Urinary bladder (tissue), 4 donors: Measurements from ENCODE around the gene RNF141. TPM values are rescaled to one million over a fixed set of nuclear protein-coding genes. Genes with fewer than 3 reads are reported as not detected.
A peak's percentile ranks its signal among the peaks of the same experiment; 100 is the strongest.

Experiments used
- DNase-seq: peaks from one replicate; pipeline ENCODE4 v3.0.0-alpha.2; 2015; ENCODE audit errors: extremely low spot score
- H3K27ac ChIP-seq: one replicate; pipeline ENCODE4 v1.5.1; 2013; ENCODE audit warnings: low read depth, mild to moderate bottlenecking, moderate library complexity
- H3K36me3 ChIP-seq: one replicate; pipeline ENCODE4 v1.6.1; 2013; ENCODE audit warnings: mild to moderate bottlenecking, moderate library complexity; ENCODE audit not compliant: insufficient read depth
- H3K4me1 ChIP-seq: one replicate; pipeline ENCODE4 v1.6.1; 2013; ENCODE audit warnings: mild to moderate bottlenecking, moderate library complexity; ENCODE audit not compliant: insufficient read depth
- H3K4me3 ChIP-seq: one replicate; pipeline ENCODE4 v1.5.1; 2013; ENCODE audit warnings: low read depth, low read length
- WGBS: extraction: QIAGEN DNeasy Blood & Tissue Kit; methylation state at CpG from one replicate; pipeline ENCODE4 v1.1.7; 2013; 5-methylcytosine and 5-hydroxymethylcytosine counted together
- polyA plus RNA-seq: library from polyadenylated mRNA; stranded (reverse); fragments of 200-250 nt; gene quantifications from one replicate; pipeline ENCODE4 v1.2.3, GENCODE V29; 2013
- total RNA-seq: library from RNA; depleted of rRNA; stranded (reverse); fragments of >200 nt; gene quantifications from one replicate; pipeline ENCODE4 v1.2.3, GENCODE V29; 2014
- donor health status: healthy with polysubstance abuse.
- donor health status: healthy.

RNF141 gene
- total and polyA plus RNA-seq, 2 donors = 16.4 to 52.0 TPM

DNA sequence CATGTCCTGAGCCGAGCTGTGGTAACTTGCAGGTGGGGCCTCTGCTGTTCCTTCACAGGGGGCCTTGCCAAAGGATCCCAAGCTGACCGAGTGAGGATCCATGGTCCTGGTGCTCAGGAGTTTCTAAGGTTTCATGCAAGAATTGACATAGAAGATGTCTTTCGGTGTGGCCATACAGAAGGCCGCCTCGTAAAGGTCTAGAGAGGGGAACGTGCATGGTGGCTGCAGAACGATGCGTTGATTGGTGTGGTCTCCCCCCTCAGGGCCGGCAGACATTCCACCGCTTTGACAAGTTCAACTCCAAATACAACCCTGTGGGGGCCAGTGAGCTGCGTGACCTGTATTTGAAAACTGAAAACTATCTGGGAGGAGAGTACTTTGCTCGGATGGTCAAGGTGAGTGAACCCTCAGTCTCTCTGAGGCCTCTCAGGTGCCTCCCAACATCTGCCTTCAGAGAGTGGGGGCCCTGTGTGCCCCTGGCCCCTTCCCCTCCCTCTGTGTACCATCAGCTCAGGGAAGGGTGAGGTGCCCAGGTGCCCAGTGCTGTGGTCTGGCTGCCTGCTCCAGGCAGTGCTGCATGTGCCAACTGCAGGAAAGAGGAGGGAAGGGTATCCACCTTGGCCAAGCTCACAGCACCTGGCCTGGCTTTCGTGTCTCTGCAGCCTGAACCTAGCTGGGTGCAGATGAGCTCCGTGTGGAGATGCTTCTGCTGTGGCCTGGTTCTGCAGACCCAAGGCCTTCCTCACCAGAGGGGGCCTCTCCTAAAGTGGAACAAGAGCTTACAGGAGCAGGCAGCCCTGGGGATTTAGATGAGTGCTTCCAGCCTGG lies 46.1 kb downstream of the RNF141 start:
- Histone ChIP-seq H3K4me3 (no peak overlapping the region), H3K36me3 (no peaks in the 10 kb centered on the region), H3K27ac (no peak overlapping the region), H3K4me1 (no peaks in the 10 kb centered on the region)
- no peak for DNase-seq
- 94% methylated on average over 14 of the region's 14 CpGs for WGBS

DNA sequence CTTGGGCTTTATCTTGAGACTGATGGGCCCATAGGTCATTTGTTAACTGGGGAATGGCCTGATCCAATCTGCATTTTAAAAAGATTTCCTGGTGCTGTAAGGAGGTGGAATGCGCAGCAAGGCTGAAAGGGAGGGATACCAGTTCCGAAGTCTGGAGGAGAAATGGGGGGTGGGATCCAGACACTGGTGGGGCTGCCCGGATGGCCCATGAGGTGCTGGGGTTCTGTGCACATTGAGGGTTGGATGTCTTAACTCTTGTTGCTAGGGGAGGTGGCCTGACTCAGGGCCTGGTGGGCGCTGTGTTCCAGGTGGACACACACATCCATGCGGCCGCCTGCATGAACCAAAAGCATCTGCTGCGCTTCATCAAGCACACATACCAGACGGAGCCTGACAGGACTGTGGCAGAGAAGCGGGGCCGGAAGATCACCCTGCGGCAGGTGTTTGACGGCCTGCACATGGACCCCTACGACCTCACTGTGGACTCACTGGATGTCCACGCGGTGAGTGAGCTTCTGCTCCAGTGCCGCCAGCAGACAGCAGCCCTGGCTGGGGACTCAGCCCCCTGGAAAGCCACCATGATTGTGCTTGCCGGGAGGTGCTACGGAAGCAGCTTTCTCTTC lies 47.8 kb downstream of the RNF141 start:
- H3K36me3 ChIP-seq = no peaks in the 10 kb centered on the region
- WGBS = 94% methylated on average over 18 of the region's 18 CpGs
- no peak for DNase-seq

DNA sequence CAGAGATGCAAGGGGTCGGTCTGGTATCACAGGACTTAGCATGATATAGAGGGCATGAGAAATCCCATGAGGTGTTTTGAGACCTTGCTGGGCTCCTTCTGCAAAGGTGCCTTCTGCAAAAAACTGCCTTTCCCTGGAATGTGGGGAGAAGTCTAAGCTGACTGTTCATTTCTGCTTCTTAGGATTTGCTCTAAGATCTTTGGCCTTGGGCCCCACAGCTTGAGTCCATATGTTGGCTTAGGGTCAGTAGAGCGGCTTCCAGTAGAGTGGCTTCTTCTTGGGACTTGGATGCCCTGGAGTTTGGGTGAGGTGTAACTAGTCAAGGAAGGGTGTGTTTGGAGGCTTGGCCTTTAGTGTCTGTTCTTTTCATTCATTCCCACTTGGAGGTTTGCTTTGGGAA lies 48.9 kb downstream of the RNF141 start:
- Histone ChIP-seq H3K36me3 (no peaks in the 10 kb centered on the region), H3K4me3 (no peak overlapping the region), H3K4me1 (no peaks in the 10 kb centered on the region), H3K27ac (no peak overlapping the region)
- DNase-seq = no peak
- WGBS = 99% methylated on average over 2 of the region's 2 CpGs

More for the DNA sequence above, 47.8 kb downstream of the RNF141 start:
- Histone ChIP-seq H3K27ac (no peak overlapping the region), H3K4me3 (no peak overlapping the region), H3K4me1 (no peaks in the 10 kb centered on the region)

DNA sequence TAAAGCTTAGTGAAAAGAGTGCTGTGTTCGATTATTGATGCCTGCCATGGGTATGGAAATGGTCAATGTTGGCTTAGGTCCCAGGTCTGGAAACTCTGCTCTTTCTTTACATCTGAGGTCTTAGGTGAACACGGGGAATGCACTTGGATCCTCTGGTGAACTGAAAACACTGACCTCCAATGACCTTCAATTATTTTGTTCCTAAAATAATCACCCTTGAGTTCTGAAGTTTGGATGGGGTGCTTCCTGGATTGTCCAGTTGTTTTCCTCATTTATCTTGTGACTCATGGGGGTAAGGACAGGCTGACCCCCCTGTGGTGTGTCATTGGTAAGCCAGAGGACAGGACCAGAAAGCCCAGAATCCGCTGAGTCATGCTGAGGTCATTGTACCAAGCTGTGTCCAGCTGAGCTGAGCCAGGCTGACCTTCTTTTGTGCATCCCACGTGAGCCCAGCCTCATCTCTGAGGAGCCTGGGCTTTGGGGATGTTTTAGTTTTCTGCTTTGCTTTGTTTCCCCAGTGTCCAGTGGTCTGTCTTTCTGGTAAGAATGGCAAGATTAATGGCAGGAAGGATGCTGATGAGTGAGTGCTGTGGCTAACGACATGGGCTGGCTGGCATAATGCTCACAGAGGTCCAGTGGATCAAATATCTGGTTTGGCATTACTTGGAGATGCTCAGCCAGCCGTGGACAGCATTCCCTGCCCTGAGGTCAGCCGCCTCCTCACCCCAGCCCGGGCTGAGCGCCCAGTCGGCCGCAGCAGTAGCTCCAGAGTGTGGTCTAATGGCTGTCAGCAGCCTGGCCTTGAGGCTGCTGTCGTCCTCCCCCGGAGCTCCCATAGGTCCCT lies 50.4 kb downstream of the RNF141 start:
- Histone ChIP-seq H3K4me3 (no peak overlapping the region), H3K27ac (peak overlapping the region; percentile 57), H3K4me1 (no peaks in the 10 kb centered on the region), H3K36me3 (no peaks in the 10 kb centered on the region)
- WGBS = 65% methylated on average over 13 of the region's 13 CpGs
- DNase-seq = no peak

DNA sequence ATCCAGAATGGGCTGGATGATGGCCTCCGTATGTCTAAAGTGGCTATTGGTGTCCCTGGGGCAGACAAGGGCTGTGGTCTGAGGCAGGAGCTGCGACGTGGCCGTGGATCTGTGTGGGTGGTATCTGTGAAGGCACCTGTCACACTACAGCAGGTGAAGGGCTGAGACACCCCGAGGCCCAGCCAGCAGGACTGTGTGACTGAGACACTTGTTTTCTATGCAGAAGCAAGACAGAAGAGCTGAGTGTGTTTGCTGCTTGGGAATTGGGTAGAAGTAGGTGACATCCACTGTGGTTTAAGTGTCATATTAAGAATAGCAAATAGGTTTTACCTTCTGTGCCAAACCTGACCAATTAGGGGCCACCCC lies 51.0 kb downstream of the RNF141 start:
- DNase-seq = no peak
- no peak overlapping the region for H3K4me3 ChIP-seq
- H3K36me3 ChIP-seq = no peaks in the 10 kb centered on the region
- peak overlapping the region; percentile 24 for H3K27ac ChIP-seq
- 93% methylated on average over 5 of the region's 5 CpGs for whole genome bisulfite sequencing
- no peaks in the 10 kb centered on the region for H3K4me1 ChIP-seq

DNA sequence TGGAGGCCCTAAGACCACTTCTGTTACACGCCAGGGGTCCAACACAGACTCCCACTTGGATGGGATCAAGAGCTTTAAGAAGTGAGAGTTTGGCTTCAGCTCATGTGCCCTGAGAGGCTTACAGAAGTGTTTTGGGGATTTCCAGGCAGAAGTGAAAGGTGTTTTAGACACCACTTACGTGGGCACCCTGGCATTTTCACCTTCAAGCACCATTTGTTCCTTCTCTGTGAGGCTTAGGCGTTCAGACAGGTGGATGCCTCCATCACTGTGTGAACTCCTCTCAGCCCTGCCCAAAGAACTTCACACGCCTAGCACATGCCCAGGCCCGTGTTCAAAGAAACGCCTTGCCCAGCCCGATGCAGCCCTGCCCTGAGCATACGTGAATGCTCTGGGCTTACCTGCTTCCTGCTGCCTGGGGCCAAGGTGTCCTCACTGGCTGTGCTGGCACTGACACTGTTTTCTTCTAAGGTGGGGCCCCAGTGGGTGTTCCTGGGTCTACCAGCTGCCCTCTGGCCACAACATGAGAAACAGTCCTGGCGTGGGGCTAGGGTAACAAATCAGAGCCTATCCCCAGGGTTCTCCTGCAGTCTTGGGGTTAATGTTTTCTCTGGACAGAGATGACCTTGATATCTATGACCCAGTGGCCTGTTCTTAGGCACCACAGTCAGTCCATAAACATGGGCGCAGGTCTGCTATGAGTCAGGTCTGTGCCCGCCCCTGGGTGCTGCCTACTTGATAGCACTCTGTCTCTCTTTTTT lies 51.9 kb downstream of the RNF141 start:
- H3K4me1 ChIP-seq = no peaks in the 10 kb centered on the region
- H3K4me3 ChIP-seq = no peak overlapping the region
- DNase-seq = peak; percentile 23
- no peaks in the 10 kb centered on the region for H3K36me3 ChIP-seq
- peak overlapping the region; percentile 71 for H3K27ac ChIP-seq
- WGBS = 89% methylated on average over 11 of the region's 11 CpGs

DNA sequence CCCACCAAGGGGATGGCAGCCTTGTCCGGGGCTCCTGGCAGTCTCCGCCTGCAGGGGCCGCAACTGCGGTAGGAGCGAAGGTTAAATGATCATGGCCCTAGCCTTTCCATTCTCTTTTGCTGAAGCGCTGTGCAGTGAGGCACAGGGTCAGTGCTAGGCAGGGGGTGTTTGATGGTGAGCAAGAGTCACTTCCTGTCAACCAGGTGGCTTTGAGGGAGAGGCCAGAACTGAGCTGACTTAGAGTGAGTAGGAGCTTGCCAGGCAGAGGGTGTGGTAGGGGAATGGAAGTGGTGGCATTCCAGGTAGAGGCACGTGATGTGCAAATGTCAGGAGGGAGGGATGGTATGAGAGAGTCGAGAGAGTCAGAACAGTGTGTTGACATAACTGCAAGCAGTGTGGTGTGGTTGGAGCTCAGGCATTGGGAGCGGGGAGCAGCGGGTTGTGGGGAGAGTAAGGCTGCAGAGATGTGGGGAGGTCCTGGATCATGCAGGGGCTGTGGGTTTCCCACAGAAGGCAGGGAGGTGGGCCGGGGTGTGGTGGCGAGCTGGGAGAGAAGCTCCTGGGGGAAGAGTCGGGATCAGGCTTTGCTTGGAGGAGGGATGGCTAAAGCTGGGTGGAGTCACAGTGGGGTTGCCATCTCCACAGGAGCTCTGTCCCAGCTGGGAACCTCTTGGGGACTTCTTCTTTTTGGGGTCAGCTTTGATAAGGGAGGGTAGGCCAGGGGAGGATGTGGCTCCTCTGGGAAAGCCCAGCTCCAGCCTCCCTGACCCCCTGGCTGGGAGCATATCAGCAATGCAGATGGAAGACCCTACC lies 52.7 kb downstream of the RNF141 start:
- Histone ChIP-seq H3K4me3 (no peak overlapping the region), H3K36me3 (no peaks in the 10 kb centered on the region), H3K27ac (peak overlapping the region; percentile 41), H3K4me1 (no peaks in the 10 kb centered on the region)
- WGBS = 80% methylated on average over 13 of the region's 13 CpGs
- DNase-seq = no peak

DNA sequence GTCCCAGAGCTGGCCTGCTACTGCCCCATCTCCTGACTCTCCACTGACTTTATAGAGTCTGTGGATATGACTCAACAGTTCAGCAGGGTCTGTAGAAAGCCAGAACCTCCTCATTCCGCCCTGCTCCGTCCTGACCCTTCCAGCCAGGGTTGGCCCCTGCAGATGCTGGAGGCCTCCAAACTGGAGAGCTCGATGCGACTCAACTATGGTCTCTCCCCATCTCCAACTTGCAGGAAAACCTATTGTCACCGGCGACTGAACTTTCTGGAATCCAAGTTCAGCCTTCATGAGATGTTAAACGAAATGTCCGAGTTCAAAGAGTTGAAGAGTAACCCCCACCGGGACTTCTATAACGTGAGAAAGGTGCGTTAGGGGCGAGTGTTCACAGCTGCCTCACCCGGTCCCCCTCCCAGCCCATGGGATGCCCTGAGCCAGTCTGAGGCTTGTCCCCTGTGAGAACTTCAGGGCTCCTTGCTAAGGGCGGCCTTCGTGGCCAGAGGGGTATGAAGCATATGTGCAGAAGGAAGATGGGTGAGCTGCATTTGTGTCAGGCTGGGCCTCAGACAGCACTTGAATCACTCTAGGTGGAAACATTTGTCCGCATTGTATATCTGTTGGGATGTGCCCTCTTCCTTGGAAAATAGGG lies 53.9 kb downstream of the RNF141 start:
- no peak overlapping the region for H3K4me3 ChIP-seq
- DNase-seq = no peak
- H3K27ac ChIP-seq = no peak overlapping the region
- 94% methylated on average over 16 of the region's 16 CpGs for WGBS
- no peaks in the 10 kb centered on the region for H3K4me1 ChIP-seq
- H3K36me3 ChIP-seq = no peaks in the 10 kb centered on the region

DNA sequence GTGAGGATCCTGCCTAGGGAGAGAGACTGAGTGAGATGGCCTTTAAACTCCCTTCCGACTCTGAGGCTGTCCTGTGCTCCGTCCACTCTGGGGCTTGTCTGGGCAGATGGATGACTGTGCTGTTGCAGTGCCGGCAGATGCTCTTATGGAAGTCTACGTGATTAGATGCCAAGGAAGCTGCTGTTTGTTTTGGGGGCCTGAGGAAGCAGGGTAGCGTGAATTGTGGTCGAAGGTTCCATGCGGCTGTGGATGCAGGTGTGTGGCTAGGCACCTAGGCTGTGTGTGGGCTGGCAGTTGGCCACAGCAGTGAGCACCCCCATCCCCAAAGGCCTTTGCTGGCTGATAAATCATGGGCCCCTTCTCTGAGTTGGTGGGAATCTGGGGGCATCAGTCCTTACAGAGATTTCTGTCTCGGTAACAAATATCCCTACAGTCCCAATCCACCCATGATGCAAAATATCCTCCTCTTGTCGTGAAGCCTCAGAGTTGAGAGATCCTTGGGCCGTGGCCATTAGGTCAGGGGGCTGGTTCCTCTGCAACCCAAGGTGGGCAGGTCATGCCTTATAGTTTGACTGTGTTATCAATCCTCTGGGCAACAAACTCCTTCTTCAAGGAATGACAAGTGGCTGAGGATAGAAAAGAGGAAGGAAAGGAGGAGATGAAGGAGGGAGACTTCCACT lies 54.7 kb downstream of the RNF141 start:
- Histone ChIP-seq H3K4me3 (no peak overlapping the region), H3K36me3 (no peaks in the 10 kb centered on the region), H3K27ac (no peak overlapping the region), H3K4me1 (no peaks in the 10 kb centered on the region)
- DNase-seq = no peak
- WGBS = 96% methylated on average over 10 of the region's 10 CpGs

DNA sequence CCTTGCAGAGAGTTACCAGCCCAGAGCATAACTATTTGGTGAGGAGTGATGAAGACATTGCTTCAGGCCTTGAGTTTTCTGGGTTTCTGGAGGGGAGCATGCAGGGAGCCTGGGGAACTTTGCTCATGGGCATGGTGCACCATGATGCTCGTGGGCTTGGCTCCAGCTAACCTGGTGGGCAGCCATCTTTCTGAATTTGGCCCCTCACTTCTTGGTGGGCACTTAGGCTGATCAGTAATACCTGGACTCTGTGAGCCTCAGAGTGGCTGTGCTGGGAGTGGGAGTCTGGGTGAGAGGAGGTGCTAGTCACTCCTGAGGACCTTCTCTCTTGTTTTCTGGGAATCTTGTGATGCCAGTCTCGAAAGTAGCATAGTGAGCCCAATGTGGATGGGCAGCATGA lies 55.3 kb downstream of the RNF141 start:
- DNase-seq = no peak
- 49% methylated on average over 2 of the region's 2 CpGs for WGBS
- Histone ChIP-seq H3K4me3 (no peak overlapping the region), H3K4me1 (no peaks in the 10 kb centered on the region), H3K36me3 (no peaks in the 10 kb centered on the region), H3K27ac (no peak overlapping the region)

DNA sequence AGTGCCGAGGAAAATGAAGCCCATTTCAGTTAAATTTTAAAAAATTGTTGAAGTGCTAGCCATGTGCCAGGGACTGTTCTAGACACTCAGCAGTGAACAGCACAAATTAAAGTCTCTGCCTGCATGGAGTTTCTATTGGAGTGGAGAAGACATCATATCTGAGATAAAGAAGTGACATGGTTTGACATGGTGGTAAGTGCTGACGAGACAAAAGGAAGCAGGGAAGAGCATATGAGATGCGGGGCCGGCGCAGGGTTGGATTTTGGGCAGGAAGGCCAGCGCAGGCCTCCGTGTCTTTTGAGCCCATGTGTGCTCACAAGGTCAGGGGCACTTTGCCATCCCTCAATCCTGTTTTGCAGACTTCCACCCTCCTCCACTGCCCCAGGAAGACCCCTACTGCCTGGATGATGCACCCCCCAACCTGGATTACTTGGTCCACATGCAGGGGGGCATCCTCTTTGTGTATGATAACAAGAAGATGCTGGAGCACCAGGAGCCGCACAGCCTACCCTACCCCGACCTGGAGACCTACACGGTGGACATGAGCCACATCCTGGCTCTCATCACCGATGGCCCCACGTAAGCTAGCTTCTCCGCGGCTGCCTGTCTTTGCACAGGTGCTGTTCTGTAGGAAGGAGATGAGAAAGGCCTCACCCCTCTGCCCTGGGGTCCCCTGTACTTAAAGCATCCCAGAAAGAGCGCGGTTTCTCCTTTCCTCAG lies 56.4 kb downstream of the RNF141 start:
- no peaks in the 10 kb centered on the region for H3K4me1 ChIP-seq
- no peak overlapping the region for H3K4me3 ChIP-seq
- no peak overlapping the region for H3K27ac ChIP-seq
- 88% methylated on average over 16 of the region's 16 CpGs for WGBS
- no peaks in the 10 kb centered on the region for H3K36me3 ChIP-seq
- DNase-seq = no peak
